ENCODE measurements around the gene TRMU.

The TRMU gene

GRCh38 chr22:46406791-46407190 is 71.3 kb downstream of the TRMU start:
- no peak for DNase-seq
